ENCODE results near the gene HSPA12B.

HSPA12B gene

DNA sequence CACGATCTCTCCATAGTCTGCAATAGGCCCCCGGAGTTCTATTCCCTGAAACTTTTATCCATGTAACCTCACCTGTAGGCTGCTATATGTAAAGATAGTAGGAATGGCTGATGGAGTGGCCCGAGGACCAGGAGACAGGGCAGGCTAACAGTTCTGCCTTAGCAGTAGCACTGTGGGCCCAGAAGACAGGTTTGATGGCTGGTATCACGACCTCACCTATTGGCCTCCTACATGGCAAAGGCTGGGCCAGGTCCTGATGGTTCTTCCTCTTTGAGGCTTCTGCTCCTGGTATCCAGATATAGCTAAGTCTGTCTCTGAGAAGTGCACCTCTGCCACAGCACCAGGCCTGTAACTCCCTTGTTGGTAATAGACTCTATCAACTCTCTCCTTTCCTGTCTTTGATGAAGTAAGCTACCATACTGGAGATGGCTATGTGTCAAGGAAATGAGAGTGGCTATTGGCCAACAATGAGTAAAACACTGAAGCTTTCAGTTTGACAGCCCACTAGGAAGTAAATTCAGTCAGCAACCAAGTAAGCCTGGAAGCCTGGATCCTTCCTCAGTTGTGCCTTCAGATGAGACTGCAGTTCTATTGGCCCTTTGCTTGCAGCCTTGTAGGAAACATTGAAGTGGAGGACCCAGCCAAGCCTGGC, 43.1 kb downstream of the HSPA12B start:
- WGBS = 81% methylated on average over 4 of the region's 4 CpGs
- no peaks in the 10 kb centered on the region for H3K9me3 ChIP-seq (ENCODE audit: insufficient read depth, low read depth, low read length)
- peaks cover 53% of the 10 kb centered on the region for H3K27me3 ChIP-seq (ENCODE audit: insufficient read depth, low read length)
- no peak overlapping the region for H3K27ac ChIP-seq (ENCODE audit: low read depth, low read length)
- no peak overlapping the region for H3K9ac ChIP-seq (ENCODE audit: low read depth, low read length)
- H3K36me3 ChIP-seq (ENCODE audit: insufficient read depth, low read length) = no peaks in the 10 kb centered on the region
- no peaks in the 10 kb centered on the region for H3K4me1 ChIP-seq (ENCODE audit: insufficient read depth, low read length)
- no peak overlapping the region for H3K4me3 ChIP-seq (ENCODE audit: low read length)

DNA sequence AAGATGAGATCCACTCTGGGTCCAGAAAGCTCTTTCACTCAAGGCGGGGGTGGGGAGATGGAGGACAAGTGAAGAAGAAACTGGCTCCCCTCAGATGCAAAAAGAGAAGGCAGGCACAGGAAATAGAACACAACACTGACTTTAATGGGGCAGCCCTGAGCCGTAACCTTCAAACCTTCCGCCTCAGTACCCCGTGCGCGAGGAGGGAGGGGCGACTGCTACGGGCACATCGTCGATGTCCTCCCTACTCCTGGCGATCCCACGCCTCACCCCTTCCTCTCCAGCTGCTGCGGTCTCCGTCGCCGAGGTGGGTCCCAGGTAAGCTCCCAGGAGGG, 44.9 kb downstream of the HSPA12B start:
- Histone ChIP-seq H3K9me3 (ENCODE audit: insufficient read depth, low read depth, low read length) (no peaks in the 10 kb centered on the region), H3K4me1 (ENCODE audit: insufficient read depth, low read length) (peaks cover 4% of the 10 kb centered on the region; the same call in 1 of the 2 replicates), H3K27me3 (ENCODE audit: insufficient read depth, low read length) (peaks cover 55% of the 10 kb centered on the region), H3K4me3 (ENCODE audit: low read length) (peak overlapping the region; percentile 58), H3K36me3 (ENCODE audit: insufficient read depth, low read length) (no peaks in the 10 kb centered on the region), H3K9ac (ENCODE audit: low read depth, low read length) (no peak overlapping the region), H3K27ac (ENCODE audit: low read depth, low read length) (no peak overlapping the region)
- WGBS = 16% methylated on average over 16 of the region's 16 CpGs

DNA sequence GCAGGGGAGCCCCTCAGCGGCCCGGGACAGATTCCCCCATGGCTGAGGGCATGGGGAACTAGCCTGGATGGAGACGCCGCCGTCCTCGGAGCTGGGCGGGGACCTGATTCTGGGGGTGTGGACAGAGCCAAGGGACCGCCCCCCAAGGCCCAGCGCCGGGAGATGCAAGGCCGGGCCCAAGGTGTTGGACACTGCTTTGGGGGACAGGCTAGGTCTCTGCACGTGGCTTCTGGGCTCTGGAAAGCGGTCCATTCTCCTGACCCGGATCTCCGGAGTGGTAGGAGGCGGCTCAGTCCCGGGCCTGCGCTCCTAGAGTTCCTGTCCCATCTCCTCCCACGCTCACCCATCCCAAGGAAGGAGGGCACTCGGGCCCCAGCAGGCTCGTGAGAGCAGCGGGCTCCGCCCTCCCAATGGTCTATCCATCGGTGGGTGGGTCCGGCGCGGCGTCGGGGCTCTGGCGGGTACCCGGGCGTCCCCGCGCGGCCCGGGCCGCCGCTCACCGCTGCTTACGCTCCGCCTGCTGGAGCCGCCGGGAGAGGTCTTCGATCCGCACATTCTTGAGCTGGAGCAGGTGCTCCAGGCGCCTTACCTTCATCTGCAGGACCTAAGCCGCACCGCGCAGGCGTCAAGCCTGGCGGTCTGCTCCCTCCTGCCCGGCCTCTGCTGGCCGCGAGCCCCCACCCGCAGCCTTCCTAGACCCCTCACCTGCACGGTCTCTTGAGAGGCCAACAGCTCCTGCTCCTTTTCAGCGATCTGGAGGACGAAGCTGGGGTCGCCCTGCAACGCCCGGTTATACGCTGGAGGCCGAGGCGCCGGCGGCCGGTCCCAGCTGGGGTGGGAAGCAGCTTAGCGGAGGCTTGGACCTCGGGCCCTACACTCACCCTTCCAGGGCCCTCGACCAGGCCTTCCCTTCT, 45.5 kb downstream of the HSPA12B start:
- WGBS = 2% methylated on average over 70 of the region's 70 CpGs
- Histone ChIP-seq H3K27me3 (ENCODE audit: insufficient read depth, low read length) (peaks cover 55% of the 10 kb centered on the region), H3K36me3 (ENCODE audit: insufficient read depth, low read length) (no peaks in the 10 kb centered on the region), H3K27ac (ENCODE audit: low read depth, low read length) (no peak overlapping the region), H3K9ac (ENCODE audit: low read depth, low read length) (peak overlapping the region; percentile 53; the same call in 1 of the 2 replicates), H3K4me3 (ENCODE audit: low read length) (peak overlapping the region; percentile 58), H3K4me1 (ENCODE audit: insufficient read depth, low read length) (peaks cover 4% of the 10 kb centered on the region; the same call in 1 of the 2 replicates), H3K9me3 (ENCODE audit: insufficient read depth, low read depth, low read length) (no peaks in the 10 kb centered on the region)

DNA sequence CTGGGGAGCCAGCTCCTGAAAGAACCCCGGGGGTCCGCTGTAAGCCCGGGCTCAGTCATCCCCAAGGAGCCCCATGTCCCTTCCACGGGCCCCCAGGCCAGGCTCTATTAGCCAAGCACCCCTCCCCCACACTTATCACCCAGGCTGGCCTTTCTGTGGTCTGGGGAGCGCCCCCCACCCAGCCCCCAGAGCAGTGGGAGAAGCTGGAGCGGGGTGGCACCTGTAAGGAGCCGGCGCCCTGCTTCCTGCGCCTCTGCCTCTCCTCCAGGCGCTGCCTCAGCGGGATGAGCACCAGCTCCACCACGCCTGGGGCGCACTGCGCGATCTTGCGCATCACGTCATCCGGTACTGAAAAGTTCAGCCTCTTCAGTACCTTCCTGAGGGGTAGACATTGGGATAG, 46.5 kb downstream of the HSPA12B start:
- H3K36me3 ChIP-seq (ENCODE audit: insufficient read depth, low read length) = no peaks in the 10 kb centered on the region
- 60% methylated on average over 18 of the region's 18 CpGs for WGBS
- H3K27me3 ChIP-seq (ENCODE audit: insufficient read depth, low read length) = peaks cover 55% of the 10 kb centered on the region
- H3K4me3 ChIP-seq (ENCODE audit: low read length) = peak overlapping the region; percentile 58; the same call in 1 of the 2 replicates
- peaks cover 4% of the 10 kb centered on the region; the same call in 1 of the 2 replicates for H3K4me1 ChIP-seq (ENCODE audit: insufficient read depth, low read length)
- H3K9me3 ChIP-seq (ENCODE audit: insufficient read depth, low read depth, low read length) = no peaks in the 10 kb centered on the region
- H3K9ac ChIP-seq (ENCODE audit: low read depth, low read length) = no peak overlapping the region
- no peak overlapping the region for H3K27ac ChIP-seq (ENCODE audit: low read depth, low read length)

DNA sequence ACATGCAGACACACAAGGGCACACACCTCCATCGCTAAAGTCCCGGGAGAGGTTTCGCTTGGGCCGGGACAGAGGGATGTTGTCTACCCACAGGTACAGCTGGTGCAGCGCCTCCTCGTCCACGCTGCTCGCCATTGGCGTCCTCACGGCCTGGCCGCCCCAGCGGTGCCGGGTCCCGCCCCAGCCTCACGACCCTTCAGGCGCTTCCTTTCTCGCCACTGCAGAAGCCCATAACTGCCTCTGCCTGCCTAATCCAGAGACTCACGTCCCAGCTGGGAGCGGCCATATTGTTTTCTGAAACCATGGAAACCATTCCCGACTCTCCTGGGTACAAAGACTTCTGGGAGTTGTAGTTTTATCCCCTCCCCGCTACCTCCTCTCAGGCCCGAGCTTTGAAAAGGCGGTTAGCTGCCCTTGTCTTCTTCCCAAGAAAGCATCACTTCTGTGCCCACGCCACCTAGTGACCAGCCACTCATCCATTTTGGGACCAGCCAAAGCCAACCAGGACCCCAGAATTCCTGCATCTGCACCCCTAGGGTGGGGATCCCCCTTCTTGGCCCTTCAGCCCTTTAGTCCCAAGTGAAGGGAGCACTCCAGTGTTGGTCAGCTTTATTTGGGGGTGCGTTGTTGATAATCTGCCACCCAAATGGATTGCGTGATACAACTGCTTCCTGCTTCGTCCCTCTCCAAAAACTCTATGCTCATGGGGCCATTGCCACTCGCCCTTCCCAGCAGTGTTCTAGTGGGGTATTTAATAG, 48.8 kb downstream of the HSPA12B start, which contains the start of gene SPEF1:
TSS of gene SPEF1 (minus strand) at position 296 of the 758 bp plus-strand sequence. CDS start at position 135, 161 bp downstream.
- Histone ChIP-seq H3K4me1 (ENCODE audit: insufficient read depth, low read length) (peaks cover 4% of the 10 kb centered on the region; the same call in 1 of the 2 replicates), H3K9me3 (ENCODE audit: insufficient read depth, low read depth, low read length) (no peaks in the 10 kb centered on the region), H3K27me3 (ENCODE audit: insufficient read depth, low read length) (peaks cover 46% of the 10 kb centered on the region), H3K36me3 (ENCODE audit: insufficient read depth, low read length) (peaks cover 7% of the 10 kb centered on the region; the same call in 1 of the 2 replicates), H3K4me3 (ENCODE audit: low read length) (peak within 1 kb of the TSS; percentile 53), H3K27ac (ENCODE audit: low read depth, low read length) (no peak within 1 kb of the TSS), H3K9ac (ENCODE audit: low read depth, low read length) (no peak within 1 kb of the TSS)
- 17% methylated on average over 28 of the region's 28 CpGs for WGBS

DNA sequence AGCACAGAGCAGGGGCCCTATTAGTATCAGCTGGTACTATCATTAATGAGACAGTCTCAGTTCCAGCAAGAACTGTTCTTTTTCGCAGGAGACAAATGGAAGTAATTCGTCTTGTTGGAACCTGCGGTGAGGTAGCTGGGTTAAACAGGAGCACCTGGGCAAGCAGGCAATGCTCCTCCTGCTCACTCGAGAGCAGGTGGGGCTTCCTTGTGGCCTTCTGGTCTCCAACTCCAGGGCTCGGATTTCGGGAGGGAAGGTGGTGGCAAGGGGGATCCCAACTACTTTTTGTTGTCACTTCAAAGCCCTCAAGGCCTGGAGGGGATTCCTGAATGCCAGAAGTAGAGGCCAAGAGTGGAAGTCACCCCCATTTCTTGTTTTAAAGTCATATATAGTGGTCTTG, 50.1 kb downstream of the HSPA12B start:
- Histone ChIP-seq H3K4me1 (ENCODE audit: insufficient read depth, low read length) (peaks cover 9% of the 10 kb centered on the region; the same call in 1 of the 2 replicates), H3K4me3 (ENCODE audit: low read length) (no peak overlapping the region), H3K27me3 (ENCODE audit: insufficient read depth, low read length) (peaks cover 41% of the 10 kb centered on the region), H3K9ac (ENCODE audit: low read depth, low read length) (no peak overlapping the region), H3K27ac (ENCODE audit: low read depth, low read length) (no peak overlapping the region), H3K36me3 (ENCODE audit: insufficient read depth, low read length) (peaks cover 7% of the 10 kb centered on the region; the same call in 1 of the 2 replicates), H3K9me3 (ENCODE audit: insufficient read depth, low read depth, low read length) (no peaks in the 10 kb centered on the region)
- 93% methylated on average over 6 of the region's 6 CpGs for WGBS

DNA sequence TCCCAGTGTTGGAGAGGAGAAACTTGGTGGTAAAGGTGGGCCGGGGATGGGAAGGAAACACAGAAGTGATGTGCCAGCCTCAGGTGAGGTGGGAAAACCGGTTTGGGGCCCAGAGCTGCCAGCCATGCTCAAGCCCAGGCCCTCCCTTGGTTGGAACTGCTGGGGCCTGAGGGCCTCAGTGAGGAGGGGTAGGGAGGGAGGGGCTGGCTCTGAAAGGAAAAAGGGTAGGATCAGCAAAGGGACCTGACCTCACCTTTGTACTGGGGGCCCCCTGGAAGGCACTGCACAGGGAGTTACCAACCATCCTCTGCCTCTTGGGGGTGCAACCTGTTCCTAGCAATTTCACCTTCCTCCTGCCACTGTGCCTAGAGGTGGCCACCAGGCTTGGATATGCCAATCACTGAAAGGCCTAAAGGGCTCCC, 50.6 kb downstream of the HSPA12B start:
- Histone ChIP-seq H3K4me3 (ENCODE audit: low read length) (no peak overlapping the region), H3K27me3 (ENCODE audit: insufficient read depth, low read length) (peaks cover 39% of the 10 kb centered on the region), H3K27ac (ENCODE audit: low read depth, low read length) (no peak overlapping the region), H3K4me1 (ENCODE audit: insufficient read depth, low read length) (peaks cover 9% of the 10 kb centered on the region; the same call in 1 of the 2 replicates), H3K9ac (ENCODE audit: low read depth, low read length) (no peak overlapping the region), H3K9me3 (ENCODE audit: insufficient read depth, low read depth, low read length) (no peaks in the 10 kb centered on the region), H3K36me3 (ENCODE audit: insufficient read depth, low read length) (peaks cover 7% of the 10 kb centered on the region; the same call in 1 of the 2 replicates)
- 80% methylated on average over 2 of the region's 2 CpGs for WGBS

DNA sequence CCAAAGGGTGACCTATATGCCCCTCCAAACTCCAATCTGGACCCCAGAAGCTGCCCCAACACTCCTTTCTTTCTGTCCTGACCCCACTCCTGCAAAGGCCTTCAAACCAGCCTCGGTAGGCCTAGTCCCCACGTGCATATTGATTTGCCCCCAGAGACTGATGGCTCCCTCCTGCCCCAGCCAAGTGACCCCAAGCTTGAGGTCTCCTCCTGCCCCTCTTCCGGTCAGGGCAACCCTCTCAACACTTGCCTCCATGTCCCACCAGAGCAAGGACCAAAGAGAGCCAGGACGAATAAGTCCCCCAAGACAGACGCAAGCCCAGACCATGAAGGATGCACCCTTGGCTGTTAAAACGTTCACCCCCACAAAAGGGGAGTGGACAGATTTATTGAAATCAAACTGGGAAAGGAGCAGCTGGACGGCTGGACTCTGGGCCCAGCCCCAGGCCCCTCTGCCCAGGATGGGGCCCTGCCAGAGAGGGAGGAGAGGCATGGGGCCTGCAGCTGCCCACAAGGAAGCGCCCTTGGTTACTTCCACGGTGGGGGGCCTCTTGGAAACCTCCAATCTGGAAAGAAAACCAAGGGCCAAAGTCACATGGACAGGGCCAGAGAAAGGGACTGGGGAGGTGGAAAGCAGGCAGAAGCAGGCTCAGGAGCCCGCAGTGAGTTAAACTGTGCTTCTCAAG, 51.2 kb downstream of the HSPA12B start:
- WGBS = 91% methylated on average over 10 of the region's 10 CpGs
- Histone ChIP-seq H3K4me3 (ENCODE audit: low read length) (no peak overlapping the region), H3K27me3 (ENCODE audit: insufficient read depth, low read length) (peaks cover 37% of the 10 kb centered on the region), H3K9ac (ENCODE audit: low read depth, low read length) (no peak overlapping the region), H3K36me3 (ENCODE audit: insufficient read depth, low read length) (peaks cover 7% of the 10 kb centered on the region; the same call in 1 of the 2 replicates), H3K4me1 (ENCODE audit: insufficient read depth, low read length) (peaks cover 9% of the 10 kb centered on the region; the same call in 1 of the 2 replicates), H3K9me3 (ENCODE audit: insufficient read depth, low read depth, low read length) (no peaks in the 10 kb centered on the region), H3K27ac (ENCODE audit: low read depth, low read length) (no peak overlapping the region)

DNA sequence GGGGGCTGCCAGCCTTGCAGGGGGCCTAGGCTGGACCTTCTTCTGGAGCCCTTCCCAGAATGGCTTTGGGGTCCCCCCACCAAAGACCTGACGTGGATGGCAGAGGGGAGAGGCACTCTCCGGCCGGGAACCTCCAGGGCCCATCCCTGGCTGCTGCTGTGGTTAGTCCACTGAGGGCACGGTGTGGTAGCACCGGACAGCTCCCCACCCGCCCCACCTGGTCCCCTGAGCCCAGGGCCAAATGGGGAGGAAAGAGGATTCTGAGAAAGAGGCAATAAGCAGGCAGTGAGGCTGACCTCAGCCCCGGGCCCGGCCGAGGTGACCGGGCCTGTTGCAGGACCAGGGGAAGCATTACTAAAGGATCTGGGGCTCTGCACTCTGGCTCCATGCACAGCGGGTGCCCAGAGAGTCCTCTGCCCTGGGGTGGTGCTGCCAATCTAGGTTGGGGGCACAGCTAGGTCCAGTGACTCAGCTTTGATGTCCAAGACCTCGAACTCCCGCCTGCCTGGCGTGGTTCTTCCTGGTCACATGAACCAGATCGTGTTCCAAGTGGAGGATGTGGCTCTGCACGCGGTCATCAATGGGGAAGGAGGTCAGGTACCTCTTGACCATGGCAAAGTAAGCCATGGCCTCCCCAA, 51.9 kb downstream of the HSPA12B start:
- 96% methylated on average over 17 of the region's 17 CpGs for WGBS
- H3K27ac ChIP-seq (ENCODE audit: low read depth, low read length) = no peak overlapping the region
- peaks cover 9% of the 10 kb centered on the region; the same call in 1 of the 2 replicates for H3K4me1 ChIP-seq (ENCODE audit: insufficient read depth, low read length)
- H3K9ac ChIP-seq (ENCODE audit: low read depth, low read length) = no peak overlapping the region
- no peaks in the 10 kb centered on the region for H3K9me3 ChIP-seq (ENCODE audit: insufficient read depth, low read depth, low read length)
- peaks cover 31% of the 10 kb centered on the region for H3K27me3 ChIP-seq (ENCODE audit: insufficient read depth, low read length)
- H3K36me3 ChIP-seq (ENCODE audit: insufficient read depth, low read length) = peaks cover 7% of the 10 kb centered on the region; the same call in 1 of the 2 replicates
- H3K4me3 ChIP-seq (ENCODE audit: low read length) = no peak overlapping the region

DNA sequence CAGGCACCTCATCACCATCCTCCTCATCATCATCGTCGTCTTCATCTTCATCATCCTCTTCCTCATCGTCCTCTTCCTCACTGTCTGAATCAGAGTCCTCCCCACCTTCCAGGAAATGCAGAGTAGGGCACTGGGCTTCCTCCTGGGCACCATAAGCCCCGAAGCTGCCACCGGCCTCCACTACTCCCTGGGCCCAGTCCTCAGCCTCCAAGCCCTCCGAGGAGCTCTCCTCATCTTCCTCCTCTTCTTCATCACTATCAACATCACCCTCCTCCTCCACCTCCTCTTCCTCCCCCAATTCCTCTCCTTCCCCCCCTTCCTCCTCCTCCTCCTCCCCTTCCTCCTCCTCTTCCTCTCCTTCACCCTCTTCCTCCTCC, 52.4 kb downstream of the HSPA12B start:
- Histone ChIP-seq H3K4me3 (ENCODE audit: low read length) (no peak overlapping the region), H3K27me3 (ENCODE audit: insufficient read depth, low read length) (peaks cover 25% of the 10 kb centered on the region), H3K27ac (ENCODE audit: low read depth, low read length) (no peak overlapping the region), H3K4me1 (ENCODE audit: insufficient read depth, low read length) (peaks cover 9% of the 10 kb centered on the region; the same call in 1 of the 2 replicates), H3K9ac (ENCODE audit: low read depth, low read length) (no peak overlapping the region), H3K9me3 (ENCODE audit: insufficient read depth, low read depth, low read length) (no peaks in the 10 kb centered on the region), H3K36me3 (ENCODE audit: insufficient read depth, low read length) (peaks cover 7% of the 10 kb centered on the region; the same call in 1 of the 2 replicates)
- 92% methylated on average over 6 of the region's 6 CpGs for WGBS

Data from HUES64 (cell line).